ENCODE results near the gene STARD13.

DNA sequence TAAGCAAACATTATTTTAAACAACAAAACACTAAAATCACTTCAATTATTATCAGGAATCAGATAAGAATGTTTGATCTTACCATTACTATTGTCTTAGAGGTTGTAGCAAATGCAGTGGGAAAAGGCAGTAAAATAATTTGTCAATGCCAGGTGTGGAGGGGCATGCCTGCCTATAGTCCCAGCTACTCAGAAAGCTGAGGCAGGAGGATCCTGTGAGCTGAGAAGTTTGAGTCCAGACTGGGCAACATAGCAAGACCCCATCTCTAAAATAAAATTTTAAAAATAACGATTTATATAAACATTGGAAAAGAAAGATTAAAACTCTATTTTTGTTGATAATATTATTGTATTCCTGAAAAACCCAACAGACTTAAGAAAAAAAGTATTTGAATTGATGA is 202.5 kb downstream of the STARD13 start:
- no peak for TF ChIP-seq CTCF (IDR thresholded peaks at IDR 0.05)
- no peak for TF ChIP-seq POLR2AphosphoS5 (IDR thresholded peaks at IDR 0.05)

Data from stomach (tissue), 4 donors.